NB4 (cell line): Measurements from ENCODE around the gene DNASE1L3.
"Not testable (repeated sequence)": the region's sequence is repeated elsewhere in the genome, so short reads cannot be mapped to it uniquely, and the experiment has no call there.

Experiments used
- DNase-seq: peaks from one replicate; pipeline ENCODE4 v3.0.0; 2010; ENCODE audit warnings: low read depth
- H3K4me3 ChIP-seq: one replicate; pipeline ENCODE4 v1.5.1; 2011; ENCODE audit warnings: mild to moderate bottlenecking, low read depth, low read length, moderate library complexity
- CTCF ChIP-seq: IDR thresholded peaks from one replicate; pipeline ENCODE4 v1.5.1; 2012; ENCODE audit warnings: low read depth, low read length
- MYC ChIP-seq: IDR thresholded peaks from 2 replicates; pipeline ENCODE4 v1.6.1; 2011; ENCODE audit warnings: low read depth, low read length
- POLR2A ChIP-seq: IDR thresholded peaks from 2 replicates; pipeline ENCODE4 v1.6.1; 2011; ENCODE audit warnings: mild to moderate bottlenecking; ENCODE audit not compliant: insufficient read length; ENCODE audit errors: extremely low read depth
- TF ChIP-seq, protein P1 (sequence below): IDR thresholded peaks from 2 replicates; pipeline ENCODE4 v1.6.1; 2011; ENCODE audit warnings: low read depth, low read length

Gene DNASE1L3

DNA sequence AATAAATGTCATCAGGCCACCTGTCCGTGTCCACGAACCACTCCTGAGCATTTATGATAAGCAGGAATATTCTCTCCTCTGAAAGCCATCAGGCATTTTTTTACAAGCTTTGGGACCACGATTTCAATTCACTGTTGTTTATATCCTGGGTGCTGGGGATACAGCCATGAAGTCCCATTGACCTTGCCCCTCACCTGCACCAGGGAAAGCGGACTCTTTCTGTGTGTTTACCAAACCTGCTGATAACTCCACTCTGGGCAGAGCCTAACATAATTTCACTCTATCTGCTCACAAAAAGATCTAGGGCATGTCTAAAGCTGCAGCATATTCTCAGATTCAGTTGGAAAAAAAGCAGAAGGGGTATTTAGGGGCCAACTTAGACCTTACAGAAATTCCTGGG, 4.8 kb downstream of the DNASE1L3 start:
- H3K4me3 ChIP-seq, result no peak overlapping the region
- TF ChIP-seq, protein P1, sequence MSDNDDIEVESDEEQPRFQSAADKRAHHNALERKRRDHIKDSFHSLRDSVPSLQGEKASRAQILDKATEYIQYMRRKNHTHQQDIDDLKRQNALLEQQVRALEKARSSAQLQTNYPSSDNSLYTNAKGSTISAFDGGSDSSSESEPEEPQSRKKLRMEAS, result no peak
- TF ChIP-seq MYC, result no peak
- no peak for TF ChIP-seq CTCF
- TF ChIP-seq POLR2A, result no peak
- DNase-seq, result no peak

- TF ChIP-seq CTCF (no peak), POLR2A (no peak), MYC (no peak)
- TF ChIP-seq, protein P1, result no peak
- DNase-seq, result no peak
- H3K4me3 ChIP-seq, result no peak overlapping the region
Measured at GRCh38 chr3:58204720-58205119, 6.1 kb downstream of the DNASE1L3 start.

DNA sequence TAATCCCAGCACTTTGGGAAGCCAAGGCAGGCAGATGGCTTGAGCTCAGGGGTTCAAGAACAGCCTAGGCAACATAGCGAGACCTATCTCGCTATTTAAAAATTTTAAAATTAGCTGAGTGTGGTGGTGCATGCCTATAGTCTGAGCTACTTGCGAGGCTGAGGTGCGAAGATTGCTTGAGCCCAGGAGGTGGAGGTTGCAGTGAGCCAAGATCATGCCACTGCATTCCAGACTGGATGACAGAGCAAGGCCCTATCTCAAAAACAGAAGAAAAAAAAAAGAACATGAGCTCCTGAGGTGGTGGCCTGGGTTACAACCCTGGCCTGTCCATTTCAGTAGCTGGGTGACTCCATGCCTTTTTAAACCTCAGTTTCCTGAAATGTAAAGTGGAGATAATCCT, 7.2 kb downstream of the DNASE1L3 start:
- H3K4me3 ChIP-seq, result no peak overlapping the region
- TF ChIP-seq, protein P1, result no peak
- no peak for TF ChIP-seq POLR2A
- no peak for TF ChIP-seq CTCF
- no peak for TF ChIP-seq MYC
- DNase-seq, result no peak

GRCh38 chr3:58202917-58203360, 7.8 kb downstream of the DNASE1L3 start:
- DNase-seq, result no peak

GRCh38 chr3:58201451-58201850, 9.3 kb downstream of the DNASE1L3 start:
- H3K4me3 ChIP-seq, DNase-seq: not testable (repeated sequence)

More at GRCh38 chr3:58202917-58203360, 7.8 kb downstream of the DNASE1L3 start:
- TF ChIP-seq MYC (no peak), POLR2A (no peak), CTCF (no peak)
- TF ChIP-seq, protein P1, result no peak
- no peak overlapping the region for H3K4me3 ChIP-seq

GRCh38 chr3:58200846-58201355, 9.9 kb downstream of the DNASE1L3 start:
- no peak for TF ChIP-seq MYC
- no peak for TF ChIP-seq CTCF
- TF ChIP-seq, protein P1, result no peak
- TF ChIP-seq POLR2A, result no peak
- no peak overlapping the region for H3K4me3 ChIP-seq
- no peak for DNase-seq
